Sigmoid colon (tissue), 4 donors: ENCODE measurements around the gene DDI2.

Experiments
- EP300 ChIP-seq, 4 donors: sonication (generic); formaldehyde crosslinking; IDR thresholded peaks; one replicate each; pipeline ENCODE4 v1.6.1; 2017; ENCODE audit warnings: antibody characterized with exemption in 4 of 4
- POLR2A ChIP-seq, 2 donors: fragments of 450-650 bp; IDR thresholded peaks; one replicate each; pipeline ENCODE4 v1.6.1; 2016; ENCODE audit warnings: antibody characterized with exemption in 2 of 2, mild to moderate bottlenecking in 2 of 2, moderate library complexity in 2 of 2
- POLR2AphosphoS5 ChIP-seq, 4 donors: sonication (generic); formaldehyde crosslinking; IDR thresholded peaks; one replicate each; pipeline ENCODE4 v1.6.1; 2017; ENCODE audit warnings: antibody characterized with exemption in 4 of 4
- TF ChIP-seq, protein P1 (sequence below), 4 experiments: fragments of 450-650 bp in 3 of 4; fragments of 200-600 bp in 1 of 4; IDR thresholded peaks; one replicate each; pipeline ENCODE4 v1.5.1; 2016 to 2019; ENCODE audit warnings: antibody characterized with exemption in 4 of 4, mild to moderate bottlenecking in 3 of 4, moderate library complexity in 2 of 4

GRCh38 chr1:15622712-15623373, 5.6 kb downstream of the DDI2 start:
- TF ChIP-seq, protein P1, sequence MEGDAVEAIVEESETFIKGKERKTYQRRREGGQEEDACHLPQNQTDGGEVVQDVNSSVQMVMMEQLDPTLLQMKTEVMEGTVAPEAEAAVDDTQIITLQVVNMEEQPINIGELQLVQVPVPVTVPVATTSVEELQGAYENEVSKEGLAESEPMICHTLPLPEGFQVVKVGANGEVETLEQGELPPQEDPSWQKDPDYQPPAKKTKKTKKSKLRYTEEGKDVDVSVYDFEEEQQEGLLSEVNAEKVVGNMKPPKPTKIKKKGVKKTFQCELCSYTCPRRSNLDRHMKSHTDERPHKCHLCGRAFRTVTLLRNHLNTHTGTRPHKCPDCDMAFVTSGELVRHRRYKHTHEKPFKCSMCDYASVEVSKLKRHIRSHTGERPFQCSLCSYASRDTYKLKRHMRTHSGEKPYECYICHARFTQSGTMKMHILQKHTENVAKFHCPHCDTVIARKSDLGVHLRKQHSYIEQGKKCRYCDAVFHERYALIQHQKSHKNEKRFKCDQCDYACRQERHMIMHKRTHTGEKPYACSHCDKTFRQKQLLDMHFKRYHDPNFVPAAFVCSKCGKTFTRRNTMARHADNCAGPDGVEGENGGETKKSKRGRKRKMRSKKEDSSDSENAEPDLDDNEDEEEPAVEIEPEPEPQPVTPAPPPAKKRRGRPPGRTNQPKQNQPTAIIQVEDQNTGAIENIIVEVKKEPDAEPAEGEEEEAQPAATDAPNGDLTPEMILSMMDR (IDR thresholded peaks at IDR 0.05) = no peak
- TF ChIP-seq POLR2A (IDR thresholded peaks at IDR 0.05) (no peak), POLR2AphosphoS5 (IDR thresholded peaks at IDR 0.05) (no peak), EP300 (IDR thresholded peaks at IDR 0.05) (no peak)
